ENCODE data around the gene LDLRAD3.

LDLRAD3 gene

GRCh38 chr11:36121054-36121453 lies 177.2 kb downstream of the LDLRAD3 start:
- peaks cover 3% of the 10 kb centered on the region for H3K36me3 Mint-ChIP-seq (ENCODE audit: low read depth)
- H3K4me3 Mint-ChIP-seq: peak overlapping the region in 2 of 3 experiments; percentile 26 to 43
- H3K4me1 Mint-ChIP-seq: peaks cover 58% of the 10 kb centered on the region

GRCh38 chr11:36122671-36123070 lies 178.8 kb downstream of the LDLRAD3 start:
- H3K27me3 Mint-ChIP-seq (ENCODE audit: low read depth): peaks cover 5% of the 10 kb centered on the region
- H3K27ac Mint-ChIP-seq: no peak overlapping the region
- H3K36me3 Mint-ChIP-seq (ENCODE audit: low read depth): peaks cover 3% of the 10 kb centered on the region
- no peak for TF ChIP-seq CTCF (IDR thresholded peaks at IDR 0.05; ENCODE audit: unreplicated experiment in 3 of 3)
- H3K4me1 Mint-ChIP-seq: peaks cover 67% of the 10 kb centered on the region
- no peak overlapping the region for H3K4me3 Mint-ChIP-seq
- H3K9me3 Mint-ChIP-seq: no peaks in the 10 kb centered on the region

More at GRCh38 chr11:36121054-36121453, 177.2 kb downstream of the LDLRAD3 start:
- Mint-ChIP-seq H3K9me3 (no peaks in the 10 kb centered on the region), H3K27me3 (ENCODE audit: low read depth) (peaks cover under 1% of the 10 kb centered on the region), H3K27ac (peak overlapping the region; percentile 66 to 96 (median 92))
- no peak for TF ChIP-seq CTCF (IDR thresholded peaks at IDR 0.05; ENCODE audit: unreplicated experiment in 3 of 3)

GRCh38 chr11:36123336-36124101 lies 179.7 kb downstream of the LDLRAD3 start:
- Mint-ChIP-seq H3K4me3 (peak overlapping the region in 1 of 3 experiments; percentile 29), H3K4me1 (peaks cover 64% of the 10 kb centered on the region), H3K36me3 (ENCODE audit: low read depth) (no peaks in the 10 kb centered on the region), H3K9me3 (no peaks in the 10 kb centered on the region), H3K27ac (peak overlapping the region; percentile 64 to 93 (median 92)), H3K27me3 (ENCODE audit: low read depth) (peaks cover 5% of the 10 kb centered on the region)
- TF ChIP-seq CTCF (IDR thresholded peaks at IDR 0.05; ENCODE audit: unreplicated experiment in 3 of 3): no peak

- TF ChIP-seq CTCF (IDR thresholded peaks at IDR 0.05; ENCODE audit: unreplicated experiment in 3 of 3): no peak
- no peaks in the 10 kb centered on the region for H3K36me3 Mint-ChIP-seq (ENCODE audit: low read depth)
- peak overlapping the region; percentile 37 to 70 (median 66) for H3K27ac Mint-ChIP-seq
- peaks cover 57% of the 10 kb centered on the region for H3K4me1 Mint-ChIP-seq
- peaks cover 5% of the 10 kb centered on the region for H3K27me3 Mint-ChIP-seq (ENCODE audit: low read depth)
- H3K9me3 Mint-ChIP-seq: no peaks in the 10 kb centered on the region
- no peak overlapping the region for H3K4me3 Mint-ChIP-seq
Measured at GRCh38 chr11:36126678-36127077, 182.8 kb downstream of the LDLRAD3 start.

- Mint-ChIP-seq H3K4me1 (peaks cover 59% of the 10 kb centered on the region), H3K4me3 (no peak overlapping the region), H3K27me3 (ENCODE audit: low read depth) (peaks cover 5% of the 10 kb centered on the region), H3K27ac (peak overlapping the region in 2 of 3 experiments; percentile 13 to 86), H3K9me3 (no peaks in the 10 kb centered on the region), H3K36me3 (ENCODE audit: low read depth) (no peaks in the 10 kb centered on the region)
- no peak for TF ChIP-seq CTCF (IDR thresholded peaks at IDR 0.05; ENCODE audit: unreplicated experiment in 3 of 3)
Measured at GRCh38 chr11:36127550-36127949, 183.7 kb downstream of the LDLRAD3 start.

- no peaks in the 10 kb centered on the region for H3K9me3 Mint-ChIP-seq
- H3K27me3 Mint-ChIP-seq (ENCODE audit: low read depth): peaks cover 5% of the 10 kb centered on the region
- no peak overlapping the region for H3K4me3 Mint-ChIP-seq
- TF ChIP-seq CTCF (IDR thresholded peaks at IDR 0.05; ENCODE audit: unreplicated experiment in 3 of 3): no peak
- peaks cover 57% of the 10 kb centered on the region for H3K4me1 Mint-ChIP-seq
- no peaks in the 10 kb centered on the region for H3K36me3 Mint-ChIP-seq (ENCODE audit: low read depth)
- H3K27ac Mint-ChIP-seq: peak overlapping the region in 1 of 3 experiments; percentile 86
Measured at GRCh38 chr11:36129955-36130354, 186.1 kb downstream of the LDLRAD3 start.

All from nephron (organoid).